ENCODE measurements around the gene C3orf33. TPM values are rescaled to one million over a fixed set of nuclear protein-coding genes. Genes with fewer than 3 reads are reported as not detected.
A peak's percentile ranks its signal among the peaks of the same experiment; 100 is the strongest.

Gene C3orf33
- total RNA-seq, 4 donors from 2014 or later: 8.9 to 16.3 (median 10.7) TPM

DNA sequence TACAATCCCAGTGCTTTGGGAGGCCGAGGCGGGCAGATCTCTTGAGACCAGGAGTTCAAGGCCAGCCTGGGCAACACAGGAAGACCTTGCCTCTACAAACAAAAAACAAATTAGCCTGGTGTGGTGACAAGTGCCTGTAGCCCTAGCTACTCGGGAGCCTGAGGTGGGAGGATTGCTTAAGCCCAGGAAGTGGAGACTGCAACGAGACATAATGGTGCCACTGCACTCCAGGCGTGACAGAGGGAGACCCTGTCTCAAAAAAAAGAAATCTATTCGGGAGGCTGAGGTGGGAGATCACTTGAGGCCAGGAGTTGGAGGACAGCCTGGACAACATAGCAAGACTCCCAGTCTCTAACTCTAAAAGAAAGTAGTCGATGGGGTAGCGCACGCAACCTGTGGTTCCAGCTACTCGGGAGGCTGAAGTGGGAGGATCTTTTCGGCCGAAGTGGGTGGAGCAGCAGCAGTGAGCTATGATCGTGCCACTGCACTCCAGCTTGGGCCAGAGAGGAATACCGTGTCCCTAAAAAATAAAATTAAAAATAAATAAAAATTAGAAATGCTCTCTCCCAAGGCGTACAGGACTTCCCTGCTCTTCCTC, 775 bp downstream of the C3orf33 start:
- peak overlapping the region in 2 of 3 donors; percentile 78 to 93 for H3K4me3 ChIP-seq (replicated peaks in 1 of 3)
- H3K36me3 ChIP-seq: no peaks in the 10 kb centered on the region
- peak overlapping the region; percentile 86 to 95 (median 90) for H3K27ac ChIP-seq
- H3K27me3 ChIP-seq: no peaks in the 10 kb centered on the region
- peak in 1 of 2 donors; percentile 28 for DNase-seq
- intact Hi-C loops (cut with DNase I): loop anchor here (10.0 kb wide), 1 partner anchor 69 kb away; the partner anchor contains the start of gene GMPS
- H3K4me1 ChIP-seq: peaks cover 5 to 13% of the 10 kb centered on the region in 2 donors
- 48 to 55% methylated on average over 15 of the region's 15 CpGs for WGBS, 2 donors
- TF ChIP-seq, protein P1, sequence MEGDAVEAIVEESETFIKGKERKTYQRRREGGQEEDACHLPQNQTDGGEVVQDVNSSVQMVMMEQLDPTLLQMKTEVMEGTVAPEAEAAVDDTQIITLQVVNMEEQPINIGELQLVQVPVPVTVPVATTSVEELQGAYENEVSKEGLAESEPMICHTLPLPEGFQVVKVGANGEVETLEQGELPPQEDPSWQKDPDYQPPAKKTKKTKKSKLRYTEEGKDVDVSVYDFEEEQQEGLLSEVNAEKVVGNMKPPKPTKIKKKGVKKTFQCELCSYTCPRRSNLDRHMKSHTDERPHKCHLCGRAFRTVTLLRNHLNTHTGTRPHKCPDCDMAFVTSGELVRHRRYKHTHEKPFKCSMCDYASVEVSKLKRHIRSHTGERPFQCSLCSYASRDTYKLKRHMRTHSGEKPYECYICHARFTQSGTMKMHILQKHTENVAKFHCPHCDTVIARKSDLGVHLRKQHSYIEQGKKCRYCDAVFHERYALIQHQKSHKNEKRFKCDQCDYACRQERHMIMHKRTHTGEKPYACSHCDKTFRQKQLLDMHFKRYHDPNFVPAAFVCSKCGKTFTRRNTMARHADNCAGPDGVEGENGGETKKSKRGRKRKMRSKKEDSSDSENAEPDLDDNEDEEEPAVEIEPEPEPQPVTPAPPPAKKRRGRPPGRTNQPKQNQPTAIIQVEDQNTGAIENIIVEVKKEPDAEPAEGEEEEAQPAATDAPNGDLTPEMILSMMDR (IDR thresholded peaks at IDR 0.05): no peak
- no peaks in the 10 kb centered on the region for H3K9me3 ChIP-seq

DNA sequence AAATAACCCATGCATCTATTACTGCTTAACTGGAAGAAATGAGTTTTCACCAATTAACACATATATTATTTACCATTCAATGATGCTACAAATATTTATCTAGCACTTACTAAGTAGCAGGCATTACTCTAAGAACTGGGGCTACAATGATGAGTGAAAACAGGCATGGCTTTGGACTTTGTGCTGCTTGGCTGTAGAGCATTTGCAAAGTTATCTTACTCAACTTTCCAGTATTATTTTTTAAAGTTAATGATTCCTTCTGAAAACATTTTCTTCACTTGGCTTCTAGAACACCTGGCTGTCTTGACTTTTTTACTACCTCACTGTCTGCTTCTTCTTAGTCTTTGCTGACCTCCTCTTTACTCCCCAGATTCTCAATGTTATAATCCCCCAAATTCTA, 1.8 kb downstream of the C3orf33 start:
- intact Hi-C loops (cut with DNase I): loop anchor here (10.0 kb wide), 1 partner anchor 70 kb away; the partner anchor contains the start of gene GMPS
- H3K27ac ChIP-seq: no peak overlapping the region
- DNase-seq: no peak
- H3K4me3 ChIP-seq (replicated peaks in 1 of 3): no peak overlapping the region
- H3K36me3 ChIP-seq: no peaks in the 10 kb centered on the region
- no peaks in the 10 kb centered on the region for H3K27me3 ChIP-seq
- TF ChIP-seq, protein P1 (IDR thresholded peaks at IDR 0.05): no peak
- no peak for TF ChIP-seq POLR2A (IDR thresholded peaks at IDR 0.05)
- H3K9me3 ChIP-seq: no peaks in the 10 kb centered on the region
- peaks cover 4 to 5% of the 10 kb centered on the region in 2 donors for H3K4me1 ChIP-seq

DNA sequence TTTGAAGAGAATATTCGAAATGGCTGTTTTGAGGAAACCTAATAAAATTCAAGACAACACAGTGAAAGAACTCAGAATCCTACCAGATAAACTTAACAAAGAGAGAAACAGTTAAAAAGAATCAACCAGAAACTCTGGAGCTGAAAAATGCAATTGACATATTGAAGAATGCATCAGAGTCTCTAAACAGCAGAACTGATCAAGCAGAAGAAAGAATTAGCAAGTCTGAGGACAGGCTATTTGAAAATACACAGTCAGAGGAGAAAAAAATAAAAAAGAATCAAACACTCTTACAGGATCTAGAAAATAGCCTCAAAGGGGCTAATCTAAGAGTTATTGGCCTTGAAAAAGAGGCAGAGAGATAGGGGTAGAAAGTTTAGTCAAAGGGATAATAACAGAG, 13.5 kb downstream of the C3orf33 start:
- intact Hi-C loops (cut with DNase I): no loop called here
- 89 to 96% methylated on average over 1 of the region's 1 CpG for WGBS, 2 donors
- no peaks in the 10 kb centered on the region for H3K36me3 ChIP-seq
- no peaks in the 10 kb centered on the region for H3K27me3 ChIP-seq
- H3K4me3 ChIP-seq (replicated peaks in 1 of 3): no peak overlapping the region
- DNase-seq: no peak
- no peaks in the 10 kb centered on the region for H3K4me1 ChIP-seq
- H3K27ac ChIP-seq: no peak overlapping the region
- no peaks in the 10 kb centered on the region for H3K9me3 ChIP-seq
- TF ChIP-seq, protein P1 (IDR thresholded peaks at IDR 0.05): no peak
- no peak for TF ChIP-seq POLR2A (IDR thresholded peaks at IDR 0.05)

DNA sequence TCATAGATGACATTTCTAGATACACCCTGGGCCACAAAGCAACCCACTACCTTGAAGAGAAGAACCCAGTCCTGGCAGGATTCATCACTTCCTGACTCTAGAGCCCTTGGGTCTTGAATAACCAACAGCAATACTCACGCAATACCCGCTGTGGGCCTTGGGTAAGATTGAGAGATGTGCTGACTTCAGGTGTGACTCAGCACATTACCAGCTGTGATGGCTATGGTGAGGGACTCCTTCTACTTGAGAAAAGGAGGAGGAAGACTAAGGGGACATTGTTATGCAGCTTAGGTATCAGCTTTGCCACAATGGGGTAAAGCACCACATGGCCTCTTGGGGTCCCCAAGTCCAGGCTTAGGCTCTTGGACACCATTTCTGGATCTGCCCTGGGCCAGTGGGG, 14.9 kb downstream of the C3orf33 start:
- no peak overlapping the region for H3K27ac ChIP-seq
- H3K4me3 ChIP-seq (replicated peaks in 1 of 3): no peak overlapping the region
- no peak for TF ChIP-seq POLR2A (IDR thresholded peaks at IDR 0.05)
- TF ChIP-seq, protein P1 (IDR thresholded peaks at IDR 0.05): no peak
- H3K27me3 ChIP-seq: no peaks in the 10 kb centered on the region
- DNase-seq: peak in 1 of 2 donors; percentile 10
- 84 to 100% methylated on average over 2 of the region's 2 CpGs for WGBS, 2 donors
- no peaks in the 10 kb centered on the region for H3K36me3 ChIP-seq
- intact Hi-C loops (cut with DNase I): no loop called here
- no peaks in the 10 kb centered on the region for H3K4me1 ChIP-seq
- H3K9me3 ChIP-seq: no peaks in the 10 kb centered on the region

DNA sequence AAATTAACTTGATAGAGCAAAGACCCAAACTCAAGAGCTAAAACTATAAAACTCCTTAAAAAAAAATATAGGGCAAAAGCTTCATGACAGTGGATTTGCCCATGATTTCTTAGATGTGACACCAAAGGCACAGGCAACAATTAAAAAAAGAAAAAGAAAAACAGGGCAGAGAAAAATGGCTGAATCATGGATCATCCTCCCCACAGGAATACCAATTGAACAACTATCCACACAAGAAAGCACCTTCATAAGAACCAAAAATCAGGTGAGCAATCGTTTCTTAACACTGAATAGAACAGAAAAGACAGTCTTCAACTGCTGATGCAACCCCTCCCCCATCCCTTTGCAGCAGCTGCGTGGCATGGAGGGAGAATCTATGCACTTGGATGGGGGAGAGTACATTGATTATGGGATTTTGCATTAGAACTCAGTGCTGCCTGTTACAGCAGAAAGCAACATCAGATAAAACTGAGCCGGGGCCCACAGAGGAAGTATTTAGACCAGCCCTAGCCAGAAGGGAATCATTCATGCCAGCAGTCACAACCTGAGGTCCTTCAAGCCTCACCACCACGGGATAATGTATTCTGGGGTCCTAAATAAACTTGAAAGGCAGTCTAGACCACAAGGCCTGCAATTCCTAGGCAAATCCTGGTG, 15.7 kb downstream of the C3orf33 start:
- intact Hi-C loops (cut with DNase I): no loop called here
- Histone ChIP-seq H3K27me3 (no peaks in the 10 kb centered on the region), H3K4me1 (no peaks in the 10 kb centered on the region), H3K27ac (no peak overlapping the region), H3K9me3 (no peaks in the 10 kb centered on the region), H3K36me3 (no peaks in the 10 kb centered on the region), H3K4me3 (replicated peaks in 1 of 3) (no peak overlapping the region)
- no peak for DNase-seq
- TF ChIP-seq, protein P1 (IDR thresholded peaks at IDR 0.05): no peak
- no peak for TF ChIP-seq POLR2A (IDR thresholded peaks at IDR 0.05)
- 67 to 68% methylated on average over 4 of the region's 4 CpGs for WGBS, 2 donors

All from thyroid gland (tissue), 4 donors.